Mammary epithelial cell (primary cell): ENCODE data around the gene SUN2.

Experiments used
- EZH2 ChIP-seq: IDR thresholded peaks from 2 replicates; pipeline ENCODE4 v1.6.1; 2012; ENCODE audit warnings: low read length, inconsistent platforms, borderline replicate concordance
- TF ChIP-seq, protein P1 (sequence below), 2 donors: IDR thresholded peaks in 1 of 2; conservative IDR thresholded peaks in 1 of 2; 2 replicates each; pipeline ENCODE4 v1.5.1; 2011 to 2012; ENCODE audit warnings: inconsistent platforms in 2 of 2, low read length in 2 of 2, mild to moderate bottlenecking in 2 of 2, control low read depth in 1 of 2, low read depth in 1 of 2; ENCODE audit not compliant: insufficient read depth in 1 of 2; ENCODE audit errors: extremely low read depth in 1 of 2

DNA sequence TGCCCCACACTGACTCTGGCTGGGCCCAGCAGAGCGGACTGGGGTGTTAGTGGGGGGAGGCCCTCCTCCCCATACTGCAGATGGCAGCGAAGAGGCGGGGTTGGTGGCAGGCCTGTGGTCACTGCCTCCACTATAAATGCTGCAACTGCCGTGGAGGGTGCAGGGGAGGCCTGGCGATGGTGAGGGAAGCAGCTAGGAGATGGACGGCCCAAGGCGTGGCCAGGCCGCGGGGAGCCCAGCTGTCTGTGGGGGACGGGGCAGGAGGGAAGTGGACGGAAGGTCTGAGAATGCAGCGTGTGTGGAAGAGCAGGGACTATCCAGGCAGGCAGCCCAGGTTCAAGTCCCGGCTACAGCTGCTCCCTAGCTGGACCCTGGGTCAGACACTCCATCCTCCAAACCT lies 19.9 kb upstream of the SUN2 start:
- TF ChIP-seq, protein P1, sequence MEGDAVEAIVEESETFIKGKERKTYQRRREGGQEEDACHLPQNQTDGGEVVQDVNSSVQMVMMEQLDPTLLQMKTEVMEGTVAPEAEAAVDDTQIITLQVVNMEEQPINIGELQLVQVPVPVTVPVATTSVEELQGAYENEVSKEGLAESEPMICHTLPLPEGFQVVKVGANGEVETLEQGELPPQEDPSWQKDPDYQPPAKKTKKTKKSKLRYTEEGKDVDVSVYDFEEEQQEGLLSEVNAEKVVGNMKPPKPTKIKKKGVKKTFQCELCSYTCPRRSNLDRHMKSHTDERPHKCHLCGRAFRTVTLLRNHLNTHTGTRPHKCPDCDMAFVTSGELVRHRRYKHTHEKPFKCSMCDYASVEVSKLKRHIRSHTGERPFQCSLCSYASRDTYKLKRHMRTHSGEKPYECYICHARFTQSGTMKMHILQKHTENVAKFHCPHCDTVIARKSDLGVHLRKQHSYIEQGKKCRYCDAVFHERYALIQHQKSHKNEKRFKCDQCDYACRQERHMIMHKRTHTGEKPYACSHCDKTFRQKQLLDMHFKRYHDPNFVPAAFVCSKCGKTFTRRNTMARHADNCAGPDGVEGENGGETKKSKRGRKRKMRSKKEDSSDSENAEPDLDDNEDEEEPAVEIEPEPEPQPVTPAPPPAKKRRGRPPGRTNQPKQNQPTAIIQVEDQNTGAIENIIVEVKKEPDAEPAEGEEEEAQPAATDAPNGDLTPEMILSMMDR (conservative IDR thresholded peaks at IDR 0.05 in 1 of 2, IDR thresholded peaks at IDR 0.05 in 1 of 2; ENCODE audit: extremely low read depth in 1 of 2, insufficient read depth in 1 of 2, low read depth in 1 of 2, low read length in 2 of 2): no peak
- TF ChIP-seq EZH2: no peak
